Astrocyte (in vitro differentiated cells and primary cell): ENCODE data around the gene RNU5D-1. TPM values are rescaled to one million over a fixed set of nuclear protein-coding genes. Genes with fewer than 3 reads are reported as not detected.

Source experiments
- DNase-seq: peaks from one replicate; pipeline ENCODE4 v3.0.0-alpha.2; 2010; ENCODE audit warnings: low read depth
- FAIRE-seq: peaks from 2 replicates; lab custom pipeline; 2011; peaks lifted over from hg19 to GRCh38; lab: Jason Lieb, UNC
- H2AFZ ChIP-seq: 2 replicates; pipeline ENCODE4 v1.6.0; 2012; ENCODE audit warnings: low read depth, low read length, inconsistent platforms
- H3K27ac ChIP-seq: 2 replicates; pipeline ENCODE4 v1.5.1; 2011; ENCODE audit warnings: low read depth, low read length, inconsistent platforms
- H3K27me3 ChIP-seq: 2 replicates; pipeline ENCODE4 v1.6.0; 2011; ENCODE audit warnings: low read length, inconsistent platforms; ENCODE audit not compliant: insufficient read depth
- H3K36me3 ChIP-seq: 2 replicates; pipeline ENCODE4 v1.5.1; 2011; ENCODE audit warnings: low read length, inconsistent platforms; ENCODE audit not compliant: insufficient read depth
- H3K4me1 ChIP-seq: 2 replicates; pipeline ENCODE4 v1.5.1; 2011; ENCODE audit warnings: low read length, inconsistent platforms; ENCODE audit not compliant: insufficient read depth
- H3K4me2 ChIP-seq: 2 replicates; pipeline ENCODE4 v1.6.0; 2012; ENCODE audit warnings: low read length, inconsistent platforms
- H3K4me3 ChIP-seq: 2 replicates; pipeline ENCODE4 v1.5.1; 2011; ENCODE audit warnings: low read depth, mild to moderate bottlenecking, low read length, inconsistent platforms; ENCODE audit not compliant: insufficient read depth
- H3K79me2 ChIP-seq: 2 replicates; pipeline ENCODE4 v1.6.0; 2012; ENCODE audit warnings: mild to moderate bottlenecking, low read length, inconsistent platforms; ENCODE audit not compliant: insufficient read depth
- H3K9ac ChIP-seq: 2 replicates; pipeline ENCODE4 v1.6.0; 2012; ENCODE audit warnings: mild to moderate bottlenecking, low read length, inconsistent platforms
- H3K9me3 ChIP-seq: 2 replicates; pipeline ENCODE4 v1.5.1; 2012; ENCODE audit warnings: low read depth, mild to moderate bottlenecking, low read length, inconsistent platforms; ENCODE audit not compliant: insufficient read depth
- H4K20me1 ChIP-seq: 2 replicates; pipeline ENCODE4 v1.6.0; 2012; ENCODE audit warnings: low read length, inconsistent platforms; ENCODE audit not compliant: insufficient read depth
- H3K27ac Mint-ChIP-seq: one replicate; pipeline ENCODE4 v1.8.0; 2021; ENCODE audit warnings: mild to moderate bottlenecking, mixed read lengths; ENCODE audit not compliant: unreplicated experiment
- H3K27me3 Mint-ChIP-seq: one replicate; pipeline ENCODE4 v1.8.0; 2021; ENCODE audit warnings: low read depth, mixed read lengths; ENCODE audit not compliant: unreplicated experiment
- H3K36me3 Mint-ChIP-seq: one replicate; pipeline ENCODE4 v1.8.0; 2021; ENCODE audit warnings: low read depth, mixed read lengths; ENCODE audit not compliant: unreplicated experiment
- H3K4me1 Mint-ChIP-seq: one replicate; pipeline ENCODE4 v1.8.0; 2021; ENCODE audit warnings: low read depth, mixed read lengths; ENCODE audit not compliant: unreplicated experiment
- H3K4me3 Mint-ChIP-seq: one replicate; pipeline ENCODE4 v1.8.0; 2021; ENCODE audit warnings: mild to moderate bottlenecking, moderate library complexity, mixed read lengths; ENCODE audit not compliant: unreplicated experiment
- H3K9me3 Mint-ChIP-seq: one replicate; pipeline ENCODE4 v1.8.0; 2021; ENCODE audit warnings: mild to moderate bottlenecking, mixed read lengths; ENCODE audit not compliant: unreplicated experiment
- EZH2 ChIP-seq: IDR thresholded peaks from 2 replicates; pipeline ENCODE4 v1.6.1; 2012; ENCODE audit warnings: mild to moderate bottlenecking, low read length, inconsistent platforms; ENCODE audit not compliant: insufficient read depth
- total RNA-seq: library from RNA; stranded (reverse); gene quantifications from 2 replicates; pipeline ENCODE4 v1.2.1, GENCODE V29; 2021
- TF ChIP-seq, protein P1 (sequence below): IDR thresholded peaks from 2 replicates; pipeline ENCODE4 v1.5.1; 2011; ENCODE audit warnings: low read depth, mild to moderate bottlenecking, inconsistent platforms, low read length, moderate library complexity; ENCODE audit not compliant: insufficient read depth

The RNU5D-1 gene
- total RNA-seq, 1 donor from 2014 or later, result not detected

DNA sequence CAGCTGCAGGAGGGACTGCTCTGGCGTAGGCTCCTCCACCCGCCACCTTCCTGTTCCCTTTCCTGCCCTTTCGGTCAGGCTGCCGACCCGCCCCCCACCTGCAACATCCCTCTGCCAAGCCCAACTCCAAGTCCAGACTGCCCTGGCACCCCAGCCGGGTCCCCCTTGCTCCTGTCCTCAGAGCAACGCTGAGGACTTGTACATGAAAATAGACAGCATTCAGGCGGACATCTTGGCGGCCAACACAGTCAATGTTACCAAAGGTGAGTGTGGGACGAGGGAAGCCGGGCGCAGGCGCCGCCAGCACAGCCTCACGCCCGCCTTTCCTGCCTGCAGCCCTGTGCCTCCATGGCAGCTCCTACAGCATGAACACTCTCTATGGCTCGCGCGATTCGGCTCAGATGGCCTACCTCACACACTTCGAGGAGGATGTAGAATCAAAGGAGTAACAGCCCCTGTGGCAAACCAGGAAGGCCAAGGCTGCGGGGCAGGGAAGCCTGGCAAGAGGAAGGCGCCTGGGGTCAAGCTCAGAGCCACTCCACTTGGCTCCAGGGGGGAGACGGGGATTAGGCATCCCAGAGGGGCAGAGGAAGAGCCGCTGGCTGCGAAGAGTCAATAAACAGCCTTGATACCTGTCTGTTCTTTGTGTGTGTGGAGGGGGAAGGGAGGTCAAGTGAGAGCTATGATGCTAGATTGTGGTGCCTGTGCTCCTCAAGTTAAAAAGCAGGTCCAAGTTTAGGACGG is 5.8 kb downstream of the RNU5D-1 start:
- no peaks in the 10 kb centered on the region for H3K36me3 ChIP-seq
- H2AFZ ChIP-seq, result no peak overlapping the region
- DNase-seq, result no peak
- H3K27ac Mint-ChIP-seq, result peak overlapping the region; percentile 75
- no peak overlapping the region for H3K4me2 ChIP-seq
- no peaks in the 10 kb centered on the region for H4K20me1 ChIP-seq
- peaks cover 4% of the 10 kb centered on the region for H3K4me1 Mint-ChIP-seq
- H3K27me3 ChIP-seq, result no peaks in the 10 kb centered on the region
- no peak for TF ChIP-seq EZH2
- TF ChIP-seq, protein P1, sequence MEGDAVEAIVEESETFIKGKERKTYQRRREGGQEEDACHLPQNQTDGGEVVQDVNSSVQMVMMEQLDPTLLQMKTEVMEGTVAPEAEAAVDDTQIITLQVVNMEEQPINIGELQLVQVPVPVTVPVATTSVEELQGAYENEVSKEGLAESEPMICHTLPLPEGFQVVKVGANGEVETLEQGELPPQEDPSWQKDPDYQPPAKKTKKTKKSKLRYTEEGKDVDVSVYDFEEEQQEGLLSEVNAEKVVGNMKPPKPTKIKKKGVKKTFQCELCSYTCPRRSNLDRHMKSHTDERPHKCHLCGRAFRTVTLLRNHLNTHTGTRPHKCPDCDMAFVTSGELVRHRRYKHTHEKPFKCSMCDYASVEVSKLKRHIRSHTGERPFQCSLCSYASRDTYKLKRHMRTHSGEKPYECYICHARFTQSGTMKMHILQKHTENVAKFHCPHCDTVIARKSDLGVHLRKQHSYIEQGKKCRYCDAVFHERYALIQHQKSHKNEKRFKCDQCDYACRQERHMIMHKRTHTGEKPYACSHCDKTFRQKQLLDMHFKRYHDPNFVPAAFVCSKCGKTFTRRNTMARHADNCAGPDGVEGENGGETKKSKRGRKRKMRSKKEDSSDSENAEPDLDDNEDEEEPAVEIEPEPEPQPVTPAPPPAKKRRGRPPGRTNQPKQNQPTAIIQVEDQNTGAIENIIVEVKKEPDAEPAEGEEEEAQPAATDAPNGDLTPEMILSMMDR, result no peak
- H3K27ac ChIP-seq, result no peak overlapping the region
- no peaks in the 10 kb centered on the region for H3K27me3 Mint-ChIP-seq
- no peaks in the 10 kb centered on the region for H3K79me2 ChIP-seq
- FAIRE-seq, result no peak
- peaks cover 4% of the 10 kb centered on the region for H3K9me3 Mint-ChIP-seq
- no peak overlapping the region for H3K4me3 Mint-ChIP-seq
- no peaks in the 10 kb centered on the region for H3K36me3 Mint-ChIP-seq
- no peaks in the 10 kb centered on the region for H3K4me1 ChIP-seq
- no peak overlapping the region for H3K4me3 ChIP-seq
- H3K9ac ChIP-seq, result no peak overlapping the region
- H3K9me3 ChIP-seq, result no peaks in the 10 kb centered on the region

DNA sequence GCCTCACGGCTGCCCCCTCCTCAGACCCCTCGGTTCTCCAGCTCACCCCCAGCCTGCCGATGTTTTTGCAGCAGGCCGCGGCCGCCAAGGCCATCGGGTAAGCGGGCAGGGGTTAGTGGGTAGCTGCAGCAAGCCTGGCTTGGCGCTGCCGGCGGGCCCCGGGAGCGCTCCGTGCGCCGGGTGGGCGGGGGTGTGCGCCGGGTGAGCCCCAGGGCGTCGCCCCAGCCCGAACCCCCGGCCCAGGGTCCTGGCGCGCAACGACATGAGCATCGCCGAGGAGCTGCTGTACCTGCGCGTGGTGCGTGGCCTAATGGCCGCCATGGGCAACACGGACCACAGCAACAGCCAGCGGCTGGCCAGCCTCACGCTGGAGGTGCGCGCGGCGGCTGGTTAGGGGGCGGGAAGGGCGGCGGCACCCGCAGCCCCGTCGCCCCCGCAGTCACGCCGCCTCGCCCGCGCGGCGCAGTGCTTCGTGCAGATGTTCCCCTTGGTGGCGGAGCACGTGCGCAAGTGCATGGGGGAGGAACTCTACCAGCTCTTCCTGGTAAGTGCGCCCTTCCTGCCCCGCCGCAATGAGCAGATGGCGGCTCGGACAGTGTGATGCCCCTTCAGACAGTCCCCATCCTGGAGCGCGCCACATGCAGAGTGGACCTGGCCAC is 6.5 kb downstream of the RNU5D-1 start:
- DNase-seq (no peak), FAIRE-seq (no peak)
- Mint-ChIP-seq H3K9me3 (peaks cover 4% of the 10 kb centered on the region), H3K36me3 (no peaks in the 10 kb centered on the region), H3K27ac (no peak overlapping the region), H3K4me3 (no peak overlapping the region), H3K27me3 (no peaks in the 10 kb centered on the region), H3K4me1 (peaks cover 4% of the 10 kb centered on the region)
- Histone ChIP-seq H2AFZ (no peak overlapping the region), H3K4me1 (no peaks in the 10 kb centered on the region), H3K4me2 (no peak overlapping the region), H3K9me3 (no peaks in the 10 kb centered on the region), H4K20me1 (no peaks in the 10 kb centered on the region), H3K27me3 (no peaks in the 10 kb centered on the region), H3K4me3 (no peak overlapping the region), H3K9ac (no peak overlapping the region), H3K36me3 (no peaks in the 10 kb centered on the region), H3K27ac (no peak overlapping the region), H3K79me2 (no peaks in the 10 kb centered on the region)
- no peak for TF ChIP-seq EZH2
- TF ChIP-seq, protein P1, result no peak
